Subcutaneous adipose tissue (tissue), 4 donors: ENCODE data around the gene MAST4. TPM values are rescaled to one million over a fixed set of nuclear protein-coding genes. Genes with fewer than 3 reads are reported as not detected.

Experiments used
- CTCF ChIP-seq: fragments of 450-650 bp; IDR thresholded peaks from one replicate; pipeline ENCODE4 v1.5.1; 2016; ENCODE audit warnings: low read depth, mild to moderate bottlenecking, control low read depth, antibody characterized with exemption, moderate library complexity
- total RNA-seq, 4 donors: library from RNA; depleted of rRNA; stranded (reverse); fragments of >200 nt; gene quantifications; one replicate each; pipeline ENCODE4 v1.1.0, GENCODE V29; 2016

MAST4 gene
- total RNA-seq, 4 donors from 2014 or later = 35.2 to 60.7 (median 52.9) TPM

- no peak for TF ChIP-seq CTCF
These were observed 493.1 kb downstream of the MAST4 start for GRCh38 chr5:67089200-67089725.

GRCh38 chr5:67090040-67090439 is 493.8 kb downstream of the MAST4 start:
- TF ChIP-seq CTCF = no peak

- no peak for TF ChIP-seq CTCF
These were observed 494.4 kb downstream of the MAST4 start for GRCh38 chr5:67090593-67090992.

GRCh38 chr5:67092535-67092934 is 496.3 kb downstream of the MAST4 start:
- no peak for TF ChIP-seq CTCF

GRCh38 chr5:67093279-67093678 is 497.1 kb downstream of the MAST4 start:
- no peak for TF ChIP-seq CTCF

GRCh38 chr5:67094476-67095300 is 498.5 kb downstream of the MAST4 start:
- TF ChIP-seq CTCF = no peak

GRCh38 chr5:67095346-67096171 is 499.4 kb downstream of the MAST4 start:
- no peak for TF ChIP-seq CTCF
